MCF 10A (cell line): ENCODE measurements around the gene IFT20. TPM values are rescaled to one million over a fixed set of nuclear protein-coding genes. Genes with fewer than 3 reads are reported as not detected.

ENCODE experiments used
- BruUV-seq: library from RNA; stranded (reverse); fragments of 400-500 nt; replicated peaks from 2 replicates; lab custom pipeline; 2021; lab: Mats Ljungman, UMichigan
- CTCF ChIA-PET: fragments of 300-600 bp; sonication (Branson Sonifier 250); formaldehyde crosslinking; extraction: SDS; loops from one replicate; lab custom pipeline; 2021; ENCODE audit warnings: antibody characterized with exemption, inconsistent platforms; lab: Yijun Ruan, JAX
- POLR2A ChIA-PET: fragments of 300-600, 350-650 bp; sonication (Branson Sonifier 250); formaldehyde crosslinking; extraction: SDS; loops from one replicate; lab custom pipeline; 2020; ENCODE audit warnings: antibody characterized with exemption, inconsistent platforms; lab: Yijun Ruan, JAX
- DNase-seq: peaks from one replicate; pipeline ENCODE4 v3.0.0-alpha.2; 2018; ENCODE audit not compliant: unreplicated experiment
- H3K27ac Mint-ChIP-seq: one replicate; pipeline ENCODE4 v1.8.0; 2022; ENCODE audit warnings: mild to moderate bottlenecking, low read depth, mixed read lengths; ENCODE audit not compliant: unreplicated experiment
- H3K27me3 Mint-ChIP-seq: one replicate; pipeline ENCODE4 v1.8.0; 2022; ENCODE audit warnings: mixed read lengths; ENCODE audit not compliant: insufficient read depth, unreplicated experiment
- H3K36me3 Mint-ChIP-seq: one replicate; pipeline ENCODE4 v1.8.0; 2022; ENCODE audit warnings: mild to moderate bottlenecking, moderate library complexity, mixed read lengths; ENCODE audit not compliant: insufficient read depth, unreplicated experiment
- H3K4me1 Mint-ChIP-seq: one replicate; pipeline ENCODE4 v1.8.0; 2022; ENCODE audit warnings: mixed read lengths; ENCODE audit not compliant: insufficient read depth, unreplicated experiment
- H3K4me3 Mint-ChIP-seq: one replicate; pipeline ENCODE4 v1.8.0; 2022; ENCODE audit warnings: mild to moderate bottlenecking, moderate library complexity, mixed read lengths; ENCODE audit not compliant: unreplicated experiment
- H3K9me3 Mint-ChIP-seq: one replicate; pipeline ENCODE4 v1.8.0; 2022; ENCODE audit warnings: mixed read lengths; ENCODE audit not compliant: unreplicated experiment
- intact Hi-C: fragments of 100-400 bp; cut with micrococcal nuclease; formaldehyde crosslinking; loops from 2 replicates; pipeline ENCODE4 v1.14.1; 2022
- total RNA-seq: library from RNA; stranded (reverse); gene quantifications from 2 replicates; pipeline ENCODE4 v1.2.3, GENCODE V29; 2022
- TF ChIP-seq, protein P1 (sequence below): fragments of 200-600 bp; IDR thresholded peaks from one replicate; pipeline ENCODE4 v1.8.0; 2022; ENCODE audit warnings: antibody characterized with exemption, mild to moderate bottlenecking; ENCODE audit not compliant: unreplicated experiment

The IFT20 gene
- total RNA-seq, 1 experiment from 2014 or later: 29.3 TPM

GRCh38 chr17:28370035-28370743 lies 34.9 kb upstream of the IFT20 start, which contains the start of gene VTN:
Gene VTN, minus strand, starts transcription at chr17:28370307. Its CDS starts 104 bp downstream, at chr17:28370203.
- CTCF ChIA-PET: interaction anchor here (0.5 to 3.9 kb wide), 3 partner anchors 14 to 46 kb away, joined by 3 to 16 read pairs (median 3); no protein-coding TSS in a partner anchor
- intact Hi-C loops: no loop called here
- peak; percentile 5 for DNase-seq
- POLR2A ChIA-PET: interaction anchor here (1.6 to 1.9 kb wide), 2 partner anchors 10 to 13 kb away, joined by 7 to 9 read pairs; partner anchors contain the start of gene POLDIP2
- no peaks in the 10 kb centered on the region for H3K27me3 Mint-ChIP-seq
- peak within 1 kb of the TSS; percentile 70 for H3K4me3 Mint-ChIP-seq
- peaks cover 4% of the 10 kb centered on the region for H3K36me3 Mint-ChIP-seq
- TF ChIP-seq, protein P1, sequence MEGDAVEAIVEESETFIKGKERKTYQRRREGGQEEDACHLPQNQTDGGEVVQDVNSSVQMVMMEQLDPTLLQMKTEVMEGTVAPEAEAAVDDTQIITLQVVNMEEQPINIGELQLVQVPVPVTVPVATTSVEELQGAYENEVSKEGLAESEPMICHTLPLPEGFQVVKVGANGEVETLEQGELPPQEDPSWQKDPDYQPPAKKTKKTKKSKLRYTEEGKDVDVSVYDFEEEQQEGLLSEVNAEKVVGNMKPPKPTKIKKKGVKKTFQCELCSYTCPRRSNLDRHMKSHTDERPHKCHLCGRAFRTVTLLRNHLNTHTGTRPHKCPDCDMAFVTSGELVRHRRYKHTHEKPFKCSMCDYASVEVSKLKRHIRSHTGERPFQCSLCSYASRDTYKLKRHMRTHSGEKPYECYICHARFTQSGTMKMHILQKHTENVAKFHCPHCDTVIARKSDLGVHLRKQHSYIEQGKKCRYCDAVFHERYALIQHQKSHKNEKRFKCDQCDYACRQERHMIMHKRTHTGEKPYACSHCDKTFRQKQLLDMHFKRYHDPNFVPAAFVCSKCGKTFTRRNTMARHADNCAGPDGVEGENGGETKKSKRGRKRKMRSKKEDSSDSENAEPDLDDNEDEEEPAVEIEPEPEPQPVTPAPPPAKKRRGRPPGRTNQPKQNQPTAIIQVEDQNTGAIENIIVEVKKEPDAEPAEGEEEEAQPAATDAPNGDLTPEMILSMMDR: no peak
- H3K4me1 Mint-ChIP-seq: peaks cover 5% of the 10 kb centered on the region
- no TSS peak for BruUV-seq
- H3K9me3 Mint-ChIP-seq: no peaks in the 10 kb centered on the region
- H3K27ac Mint-ChIP-seq: peak within 1 kb of the TSS; percentile 70

GRCh38 chr17:28369684-28370034 lies 34.4 kb upstream of the IFT20 start:
- TF ChIP-seq, protein P1: no peak
- DNase-seq: peak; percentile 2
- no peaks in the 10 kb centered on the region for H3K9me3 Mint-ChIP-seq
- peak overlapping the region; percentile 9 for H3K27ac Mint-ChIP-seq
- no peaks in the 10 kb centered on the region for H3K27me3 Mint-ChIP-seq
- H3K4me1 Mint-ChIP-seq: peaks cover 5% of the 10 kb centered on the region
- H3K4me3 Mint-ChIP-seq: no peak overlapping the region
- no TSS peak for BruUV-seq
- POLR2A ChIA-PET: interaction anchor here (0.8 to 4.0 kb wide), 2 partner anchors 10 to 12 kb away, joined by 7 to 22 read pairs; partner anchors contain the start of gene POLDIP2
- H3K36me3 Mint-ChIP-seq: peaks cover 4% of the 10 kb centered on the region
- CTCF ChIA-PET: interaction anchor here (1.0 to 3.9 kb wide), 3 partner anchors 10 to 47 kb away, joined by 3 to 16 read pairs (median 6); no protein-coding TSS in a partner anchor
- intact Hi-C loops: no loop called here

- Mint-ChIP-seq H3K4me3 (no peak overlapping the region), H3K4me1 (peaks cover 5% of the 10 kb centered on the region), H3K27ac (no peak overlapping the region), H3K36me3 (peaks cover 4% of the 10 kb centered on the region), H3K9me3 (no peaks in the 10 kb centered on the region), H3K27me3 (no peaks in the 10 kb centered on the region)
- no TSS peak for BruUV-seq
- TF ChIP-seq, protein P1: no peak
- CTCF ChIA-PET: interaction anchor here (1.0 to 3.9 kb wide), 4 partner anchors 9 to 125 kb away, joined by 3 to 16 read pairs (median 6); no protein-coding TSS in a partner anchor
- intact Hi-C loops: no loop called here
- DNase-seq: no peak
- POLR2A ChIA-PET: interaction anchor here (0.6 to 4.0 kb wide), 3 partner anchors 11 to 289 kb away, joined by 3 to 22 read pairs (median 7); partner anchors contain the start of gene POLDIP2
Measured at GRCh38 chr17:28368915-28369683, 33.8 kb upstream of the IFT20 start.
